HFFc6 (cell line): ENCODE data around the gene ZNF496. TPM values are rescaled to one million over a fixed set of nuclear protein-coding genes. Genes with fewer than 3 reads are reported as not detected.
"Not testable (repeated sequence)": the region's sequence is repeated elsewhere in the genome, so short reads cannot be mapped to it uniquely, and the experiment has no call there.

Experiments used
- DNase-seq: peaks from one replicate; pipeline ENCODE4 v3.0.0-alpha.2; 2018
- H3K27ac Mint-ChIP-seq: 2 replicates; pipeline ENCODE4 v1.8.0; 2020; ENCODE audit warnings: mild to moderate bottlenecking, mixed read lengths
- H3K27me3 Mint-ChIP-seq: 2 replicates; pipeline ENCODE4 v1.8.0; 2021; ENCODE audit warnings: mild to moderate bottlenecking, moderate library complexity, mixed read lengths; ENCODE audit not compliant: insufficient read depth
- H3K36me3 Mint-ChIP-seq: 2 replicates; pipeline ENCODE4 v1.8.0; 2021; ENCODE audit warnings: low read depth, mixed read lengths
- H3K4me1 Mint-ChIP-seq: 2 replicates; pipeline ENCODE4 v1.8.0; 2020; ENCODE audit warnings: low read depth, mixed read lengths
- H3K4me3 Mint-ChIP-seq: 2 replicates; pipeline ENCODE4 v1.8.0; 2020; ENCODE audit warnings: mild to moderate bottlenecking, moderate library complexity, mixed read lengths
- H3K9me3 Mint-ChIP-seq: 2 replicates; pipeline ENCODE4 v1.8.0; 2020; ENCODE audit warnings: mild to moderate bottlenecking, mixed read lengths
- total RNA-seq, 6 experiments: library from RNA; stranded (reverse); fragmentation: NEBNext Ultra II Directional; extraction: Animal tissue kit (Norgen Biotek cat#: 25700); gene quantifications; 2 replicates in 1 of 6; 3 replicates in 5 of 6; pipeline ENCODE4 v1.2.3, GENCODE V29; 2021
- TF ChIP-seq, protein P1 (sequence below): fragments of 200-600 bp; sonication (generic); IDR thresholded peaks from 2 replicates; pipeline ENCODE4 v1.5.0; 2021; ENCODE audit warnings: antibody characterized with exemption, mild to moderate bottlenecking

Gene ZNF496
- total RNA-seq, 6 experiments from 2014 or later = 13.7 to 19.9 (median 17.1) TPM

DNA sequence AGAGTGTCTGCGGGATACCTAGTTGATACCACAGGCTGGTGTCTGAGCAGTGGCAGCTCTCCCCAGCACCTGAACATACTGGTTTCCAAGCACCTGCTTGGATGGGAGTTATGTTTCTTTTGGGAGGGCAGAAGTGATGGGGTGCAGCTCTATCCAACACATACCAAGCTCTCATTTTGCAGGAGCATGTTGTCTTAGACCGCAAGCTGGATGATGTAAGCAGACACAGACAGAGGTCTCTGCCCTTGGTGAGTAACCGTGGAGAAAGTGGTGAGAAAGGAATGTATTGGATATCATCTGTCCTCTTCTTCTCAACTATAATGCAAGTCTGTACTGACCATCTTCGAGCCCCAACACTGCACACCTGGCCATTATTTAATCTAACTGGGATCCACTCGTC lies 37.4 kb downstream of the ZNF496 start:
- no peaks in the 10 kb centered on the region; the same call in 1 of the 2 replicates for H3K9me3 Mint-ChIP-seq
- peaks cover 18% of the 10 kb centered on the region; the same call in 1 of the 2 replicates for H3K27me3 Mint-ChIP-seq
- H3K4me3 Mint-ChIP-seq = no peak overlapping the region; the same call in 1 of the 2 replicates
- H3K4me1 Mint-ChIP-seq = peaks cover 28% of the 10 kb centered on the region
- TF ChIP-seq, protein P1, sequence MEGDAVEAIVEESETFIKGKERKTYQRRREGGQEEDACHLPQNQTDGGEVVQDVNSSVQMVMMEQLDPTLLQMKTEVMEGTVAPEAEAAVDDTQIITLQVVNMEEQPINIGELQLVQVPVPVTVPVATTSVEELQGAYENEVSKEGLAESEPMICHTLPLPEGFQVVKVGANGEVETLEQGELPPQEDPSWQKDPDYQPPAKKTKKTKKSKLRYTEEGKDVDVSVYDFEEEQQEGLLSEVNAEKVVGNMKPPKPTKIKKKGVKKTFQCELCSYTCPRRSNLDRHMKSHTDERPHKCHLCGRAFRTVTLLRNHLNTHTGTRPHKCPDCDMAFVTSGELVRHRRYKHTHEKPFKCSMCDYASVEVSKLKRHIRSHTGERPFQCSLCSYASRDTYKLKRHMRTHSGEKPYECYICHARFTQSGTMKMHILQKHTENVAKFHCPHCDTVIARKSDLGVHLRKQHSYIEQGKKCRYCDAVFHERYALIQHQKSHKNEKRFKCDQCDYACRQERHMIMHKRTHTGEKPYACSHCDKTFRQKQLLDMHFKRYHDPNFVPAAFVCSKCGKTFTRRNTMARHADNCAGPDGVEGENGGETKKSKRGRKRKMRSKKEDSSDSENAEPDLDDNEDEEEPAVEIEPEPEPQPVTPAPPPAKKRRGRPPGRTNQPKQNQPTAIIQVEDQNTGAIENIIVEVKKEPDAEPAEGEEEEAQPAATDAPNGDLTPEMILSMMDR = no peak
- H3K36me3 Mint-ChIP-seq = peaks cover 7% of the 10 kb centered on the region; the same call in 1 of the 2 replicates
- no peak overlapping the region for H3K27ac Mint-ChIP-seq
- peak; percentile 77 for DNase-seq

DNA sequence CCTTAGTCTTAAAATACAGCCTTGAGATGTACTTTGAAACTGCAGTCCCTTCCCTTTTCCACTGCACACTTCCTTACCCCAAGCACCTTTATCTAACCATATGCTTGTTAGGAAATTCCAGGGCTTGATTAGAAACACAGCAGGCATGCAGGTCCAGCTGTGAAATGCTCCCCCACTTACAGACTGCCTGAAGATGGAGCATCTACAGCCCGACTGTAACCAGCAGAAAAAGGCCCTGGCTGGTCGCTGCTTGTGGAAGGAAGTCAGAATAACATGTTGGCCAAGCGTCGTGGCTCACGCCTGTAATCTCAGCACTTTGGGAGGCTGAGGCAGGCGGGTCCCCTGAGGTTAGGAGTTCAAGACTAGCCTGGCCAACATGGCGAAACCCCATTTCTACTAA lies 38.6 kb downstream of the ZNF496 start:
- DNase-seq = no peak
- Mint-ChIP-seq H3K27ac (no peak overlapping the region), H3K27me3 (peaks cover 23% of the 10 kb centered on the region), H3K9me3 (peaks cover 11% of the 10 kb centered on the region), H3K36me3 (peaks cover 3% of the 10 kb centered on the region), H3K4me1 (peaks cover 28% of the 10 kb centered on the region), H3K4me3 (no peak overlapping the region)
- TF ChIP-seq, protein P1 = no peak

DNA sequence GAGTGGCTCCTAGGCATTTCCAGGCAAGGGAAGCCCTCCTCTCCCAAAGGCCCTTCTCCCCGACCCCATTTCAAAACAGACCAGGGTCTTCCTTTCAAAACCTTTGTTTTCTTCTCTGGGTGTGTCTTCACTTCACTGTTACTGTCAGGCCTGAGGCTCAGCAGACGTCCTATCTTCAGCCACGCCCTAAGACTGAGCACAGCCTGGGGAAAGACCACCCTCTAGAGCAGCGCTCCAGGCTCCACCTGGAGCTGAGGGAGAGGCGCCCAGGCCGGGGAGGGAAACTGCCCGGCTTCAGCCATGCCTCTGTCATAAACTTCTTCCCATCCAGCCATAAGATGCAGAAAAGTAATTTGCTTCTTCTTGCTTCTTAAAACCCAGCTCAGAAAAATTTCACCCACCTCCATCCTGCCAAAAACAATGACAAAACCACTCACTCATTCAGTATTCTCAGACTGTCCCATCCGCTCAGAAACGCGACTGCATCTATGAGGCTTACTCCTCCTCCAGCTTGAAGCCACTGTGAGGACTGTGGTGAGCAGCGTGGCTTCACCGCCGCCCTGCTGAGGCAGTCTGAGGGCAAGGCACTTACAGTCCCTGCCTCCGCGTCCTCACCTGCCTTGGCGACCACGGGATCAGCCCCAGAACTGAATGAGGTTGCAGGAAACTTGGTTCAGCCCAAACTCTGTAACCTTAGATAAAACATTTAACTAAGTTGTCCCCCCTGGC lies 39.7 kb downstream of the ZNF496 start:
- H3K4me1 Mint-ChIP-seq = peaks cover 28% of the 10 kb centered on the region
- peaks cover 17% of the 10 kb centered on the region for H3K9me3 Mint-ChIP-seq
- TF ChIP-seq, protein P1 = no peak
- H3K36me3 Mint-ChIP-seq = peaks cover 7% of the 10 kb centered on the region; the same call in 1 of the 2 replicates
- no peak for DNase-seq
- peaks cover 19% of the 10 kb centered on the region for H3K27me3 Mint-ChIP-seq
- no peak overlapping the region for H3K4me3 Mint-ChIP-seq
- no peak overlapping the region for H3K27ac Mint-ChIP-seq

DNA sequence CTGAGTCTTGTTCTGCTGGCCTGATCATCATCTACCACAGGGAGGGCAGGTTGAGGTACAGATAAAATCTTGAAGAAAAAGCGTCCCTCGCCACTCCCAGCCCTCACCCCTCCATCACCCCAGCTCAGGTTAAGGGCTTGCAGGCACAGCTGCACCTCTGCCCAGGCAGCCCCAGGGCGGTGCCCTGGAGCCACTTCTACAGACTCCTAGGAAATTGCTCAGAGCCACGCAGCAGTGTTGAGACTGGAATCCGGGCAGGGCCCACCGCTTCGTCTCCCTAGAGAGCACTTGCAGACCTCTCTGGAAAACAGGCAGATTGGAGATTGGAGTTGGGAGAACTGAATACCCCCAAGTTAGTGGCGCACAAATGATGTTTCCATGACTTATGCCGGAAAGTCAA lies 40.5 kb downstream of the ZNF496 start:
- Mint-ChIP-seq H3K4me3 (no peak overlapping the region), H3K9me3 (peaks cover 17% of the 10 kb centered on the region), H3K4me1 (peaks cover 28% of the 10 kb centered on the region), H3K36me3 (peaks cover 7% of the 10 kb centered on the region), H3K27me3 (peaks cover 18% of the 10 kb centered on the region), H3K27ac (no peak overlapping the region)
- TF ChIP-seq, protein P1 = no peak
- no peak for DNase-seq

DNA sequence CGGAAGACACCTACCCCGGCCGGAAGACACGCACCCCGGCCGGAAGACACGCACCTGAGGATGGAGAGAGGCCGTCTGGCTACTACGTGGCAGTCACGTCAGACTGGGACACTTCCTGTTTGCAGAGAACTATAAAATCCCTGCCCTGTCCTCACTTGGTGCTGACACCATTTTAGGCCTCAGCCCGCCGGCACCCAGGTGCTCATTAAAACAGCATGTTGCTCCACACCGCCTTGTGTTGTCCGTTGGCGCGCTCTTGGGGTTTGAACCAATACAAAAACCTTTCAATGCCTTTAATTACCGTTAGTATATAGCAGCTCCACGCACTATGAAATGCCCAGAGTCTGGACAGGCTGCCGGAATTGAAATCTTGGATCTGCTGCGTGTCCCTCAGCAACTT lies 41.1 kb downstream of the ZNF496 start:
- TF ChIP-seq, protein P1 = no peak
- H3K27me3 Mint-ChIP-seq = peaks cover 18% of the 10 kb centered on the region
- no peak overlapping the region for H3K27ac Mint-ChIP-seq
- H3K4me3 Mint-ChIP-seq = no peak overlapping the region
- peaks cover 21% of the 10 kb centered on the region for H3K9me3 Mint-ChIP-seq
- H3K4me1 Mint-ChIP-seq = peaks cover 27% of the 10 kb centered on the region
- peaks cover 11% of the 10 kb centered on the region for H3K36me3 Mint-ChIP-seq
- no peak for DNase-seq

DNA sequence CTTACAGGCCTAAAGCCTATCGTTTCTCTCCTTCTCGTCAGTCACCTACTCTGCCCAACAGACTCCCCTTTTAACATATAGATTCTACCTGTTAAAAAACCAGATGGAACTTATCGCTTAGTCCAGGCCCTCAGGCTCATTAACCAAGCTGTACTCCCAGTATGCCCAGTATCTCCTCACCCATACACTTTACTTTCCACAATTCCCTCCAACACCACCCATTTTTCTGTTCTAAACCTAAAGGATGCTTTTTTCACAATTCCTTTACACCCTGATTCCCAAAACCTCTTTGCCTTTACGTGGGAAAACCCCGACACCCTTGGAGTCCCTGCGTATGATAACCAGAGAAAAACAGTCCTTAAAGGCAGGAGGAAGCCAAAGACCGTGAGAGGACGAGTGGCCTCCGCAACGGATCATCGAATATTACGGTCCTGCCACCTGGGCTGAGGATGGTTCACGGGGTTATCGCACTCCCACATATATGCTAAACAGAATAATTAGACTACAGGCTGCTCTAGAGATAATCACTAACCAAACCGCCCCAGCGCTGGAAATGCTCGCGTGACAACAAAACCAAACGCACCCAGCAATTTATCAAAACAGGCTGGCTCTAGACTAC lies 42.3 kb downstream of the ZNF496 start:
- not testable (repeated sequence) for H3K27ac Mint-ChIP-seq, H3K4me3 Mint-ChIP-seq, DNase-seq
- peaks cover 11% of the 10 kb centered on the region for H3K36me3 Mint-ChIP-seq
- peaks cover 18% of the 10 kb centered on the region for H3K27me3 Mint-ChIP-seq
- peaks cover 21% of the 10 kb centered on the region for H3K9me3 Mint-ChIP-seq
- H3K4me1 Mint-ChIP-seq = peaks cover 15% of the 10 kb centered on the region
